ENCODE results near the gene FASN. TPM values are rescaled to one million over a fixed set of nuclear protein-coding genes. Genes with fewer than 3 reads are reported as not detected.

FASN gene
- total and polyA plus RNA-seq, 2 of the 4 experiments (the other 2 are of a cell fraction), result 12.4 to 56.0 TPM

DNA sequence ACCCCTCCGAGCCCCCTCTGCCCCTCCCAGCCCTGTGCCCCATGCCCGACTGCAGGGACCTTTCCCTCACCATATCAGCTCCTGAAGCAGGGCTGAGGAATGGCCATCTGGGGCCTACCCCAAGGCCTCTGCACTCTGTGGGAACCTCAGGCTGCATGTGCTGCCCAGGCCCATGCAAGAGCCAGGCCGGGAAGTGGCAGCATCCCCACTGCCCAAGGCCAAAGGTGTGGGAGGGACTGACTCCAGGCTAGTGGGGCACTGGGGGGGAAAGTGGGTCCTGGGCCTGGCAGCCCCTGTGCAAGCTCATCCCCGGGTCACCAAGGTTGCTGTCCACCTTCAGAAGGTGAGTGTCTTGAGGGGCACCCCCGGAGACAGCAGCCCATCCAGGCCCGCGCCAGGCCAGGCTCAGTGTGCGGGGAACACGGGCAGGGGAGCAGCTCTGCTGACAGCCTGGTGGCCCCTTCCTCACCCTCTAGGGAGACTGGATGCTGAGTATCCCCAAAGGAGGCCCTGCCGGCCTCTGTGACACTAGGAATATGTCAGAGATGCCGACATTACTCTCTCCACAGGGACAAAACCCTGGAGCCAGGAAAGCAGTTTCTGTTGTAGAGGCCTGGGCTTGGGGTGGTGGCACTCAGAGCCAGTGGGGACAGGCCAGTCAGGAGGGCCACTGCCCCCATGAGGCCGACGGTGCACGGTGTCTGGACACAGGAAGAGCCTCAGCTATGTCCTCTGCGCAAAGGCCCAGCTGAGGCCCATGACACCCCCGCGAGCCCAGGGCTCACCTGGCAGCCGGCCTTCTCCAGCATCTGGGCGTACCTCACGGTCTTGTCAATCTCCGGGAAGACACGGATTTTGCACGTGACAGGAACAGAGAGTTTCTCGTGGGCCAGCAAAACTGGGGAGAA lies 35.7 kb downstream of the FASN start:
- DNase-seq (no peak), ATAC-seq (ENCODE audit: low read depth) (no peak)
- H3K9me3 ChIP-seq (ENCODE audit: control insufficient read depth, insufficient read depth, low read length), result no peaks in the 10 kb centered on the region
- no peak overlapping the region for H3K56ac ChIP-seq (ENCODE audit: extremely low read depth, insufficient read depth, low read length)
- H2AFZ ChIP-seq (replicated peaks; ENCODE audit: low read length, poor library complexity), result no peak overlapping the region
- no peaks in the 10 kb centered on the region for H3K27me3 ChIP-seq (ENCODE audit: control insufficient read depth, insufficient read depth, low read length)
- BruUV-seq (replicated peaks), result no TSS peak
- peaks cover 10% of the 10 kb centered on the region for H3K4me1 ChIP-seq (ENCODE audit: control insufficient read depth, insufficient read depth, low read length)
- no peak overlapping the region for H2AK9ac ChIP-seq (replicated peaks; ENCODE audit: low read depth, low read length, poor library complexity)
- ChIA-PET CTCF (no interaction called here), POLR2A (ENCODE audit: unreplicated experiment) (no interaction called here)
- WGBS, 2 experiments (ENCODE audit: extremely low coverage in 2 of 2, insufficient read length in 1 of 2), result 91% methylated on average over 17 of the region's 24 CpGs; no CpG with 5 or more reads in 1 of the 2 experiments
- peaks cover 5 to 36% of the 10 kb centered on the region in 2 experiments; a peak in 3 of 4 replicates for H3K79me1 ChIP-seq (ENCODE audit: low read depth in 1 of 2, low read length in 2 of 2)
- H2AK5ac ChIP-seq (ENCODE audit: low read depth, low read length), result no peak overlapping the region
- no peak overlapping the region for H3K9ac ChIP-seq (ENCODE audit: low read depth, low read length)
- peaks cover 3% of the 10 kb centered on the region; the same call in 1 of the 2 replicates for H4K20me1 ChIP-seq (ENCODE audit: insufficient read depth, low read length)
- H4K8ac ChIP-seq (ENCODE audit: low read depth in 2 of 2, low read length in 2 of 2), result no peak overlapping the region
- H3K14ac ChIP-seq (replicated peaks; ENCODE audit: low read depth, low read length), result no peak overlapping the region
- H2BK120ac ChIP-seq (ENCODE audit: low read depth, low read length), result no peak overlapping the region
- in situ Hi-C loops (cut with MboI; ENCODE audit: low sequenced_read_pairs), result no loop called here
- H4K5ac ChIP-seq (ENCODE audit: low read depth, low read length), result no peak overlapping the region
- no peak overlapping the region for H3K4me2 ChIP-seq (ENCODE audit: low read depth, low read length)
- H3K4ac ChIP-seq (ENCODE audit: low read depth, low read length), result no peak overlapping the region
- no peak overlapping the region for H3K4me3 ChIP-seq (ENCODE audit: insufficient read depth, low read depth, low read length)
- no peak overlapping the region for H3K27ac ChIP-seq (ENCODE audit: insufficient read depth, low read length)
- no peak overlapping the region for H2BK5ac ChIP-seq (ENCODE audit: low read depth, low read length, poor library complexity, severe bottlenecking)
- H4K91ac ChIP-seq (ENCODE audit: insufficient read depth, low read depth, low read length), result no peak overlapping the region
- no peak overlapping the region for H2BK15ac ChIP-seq (ENCODE audit: low read depth, low read length)
- no peak overlapping the region for H3K23ac ChIP-seq (ENCODE audit: low read depth, low read length)
- dilution Hi-C loops (cut with HindIII; ENCODE audit: low sequenced_read_pairs, unreplicated experiment), result no loop called here
- H3K18ac ChIP-seq (ENCODE audit: low read depth, low read length), result no peak overlapping the region
- no peaks in the 10 kb centered on the region; the same call in 1 of the 2 replicates for H3K9me1 ChIP-seq (ENCODE audit: insufficient read depth, low read length)
- intact Hi-C loops (cut with micrococcal nuclease), result no loop called here
- H3K36me3 ChIP-seq (ENCODE audit: control insufficient read depth, insufficient read depth, low read length), result peaks cover 53% of the 10 kb centered on the region
- H2BK20ac ChIP-seq (ENCODE audit: low read depth, low read length), result no peak overlapping the region
- no peak for TF ChIP-seq RAD21 (IDR thresholded peaks at IDR 0.05; ENCODE audit: low read length)
- no peak for TF ChIP-seq BHLHE40 (IDR thresholded peaks at IDR 0.05; ENCODE audit: low read depth, low read length)
- TF ChIP-seq NFE2L2 (IDR thresholded peaks at IDR 0.05; ENCODE audit: low read depth, low read length), result no peak
- TF ChIP-seq MAFK (IDR thresholded peaks at IDR 0.05; ENCODE audit: low read depth, low read length), result no peak
- TF ChIP-seq FOS (IDR thresholded peaks at IDR 0.05; ENCODE audit: low read depth, low read length), result no peak
- TF ChIP-seq, protein P1, sequence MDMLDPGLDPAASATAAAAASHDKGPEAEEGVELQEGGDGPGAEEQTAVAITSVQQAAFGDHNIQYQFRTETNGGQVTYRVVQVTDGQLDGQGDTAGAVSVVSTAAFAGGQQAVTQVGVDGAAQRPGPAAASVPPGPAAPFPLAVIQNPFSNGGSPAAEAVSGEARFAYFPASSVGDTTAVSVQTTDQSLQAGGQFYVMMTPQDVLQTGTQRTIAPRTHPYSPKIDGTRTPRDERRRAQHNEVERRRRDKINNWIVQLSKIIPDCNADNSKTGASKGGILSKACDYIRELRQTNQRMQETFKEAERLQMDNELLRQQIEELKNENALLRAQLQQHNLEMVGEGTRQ (IDR thresholded peaks at IDR 0.05; ENCODE audit: low read depth, low read length), result no peak
- no peak for TF ChIP-seq SMC3 (IDR thresholded peaks at IDR 0.05; ENCODE audit: low read depth, low read length)
- TF ChIP-seq CHD1 (IDR thresholded peaks at IDR 0.05; ENCODE audit: low read depth, low read length), result no peak
- no peak for TF ChIP-seq MXI1 (IDR thresholded peaks at IDR 0.05; ENCODE audit: borderline replicate concordance, low read depth, low read length)
- no peak for TF ChIP-seq MAZ (IDR thresholded peaks at IDR 0.05; ENCODE audit: borderline replicate concordance, low read depth, low read length)
- no peak for TF ChIP-seq RFX5 (IDR thresholded peaks at IDR 0.05; ENCODE audit: low read depth, low read length)
- TF ChIP-seq, protein P2, sequence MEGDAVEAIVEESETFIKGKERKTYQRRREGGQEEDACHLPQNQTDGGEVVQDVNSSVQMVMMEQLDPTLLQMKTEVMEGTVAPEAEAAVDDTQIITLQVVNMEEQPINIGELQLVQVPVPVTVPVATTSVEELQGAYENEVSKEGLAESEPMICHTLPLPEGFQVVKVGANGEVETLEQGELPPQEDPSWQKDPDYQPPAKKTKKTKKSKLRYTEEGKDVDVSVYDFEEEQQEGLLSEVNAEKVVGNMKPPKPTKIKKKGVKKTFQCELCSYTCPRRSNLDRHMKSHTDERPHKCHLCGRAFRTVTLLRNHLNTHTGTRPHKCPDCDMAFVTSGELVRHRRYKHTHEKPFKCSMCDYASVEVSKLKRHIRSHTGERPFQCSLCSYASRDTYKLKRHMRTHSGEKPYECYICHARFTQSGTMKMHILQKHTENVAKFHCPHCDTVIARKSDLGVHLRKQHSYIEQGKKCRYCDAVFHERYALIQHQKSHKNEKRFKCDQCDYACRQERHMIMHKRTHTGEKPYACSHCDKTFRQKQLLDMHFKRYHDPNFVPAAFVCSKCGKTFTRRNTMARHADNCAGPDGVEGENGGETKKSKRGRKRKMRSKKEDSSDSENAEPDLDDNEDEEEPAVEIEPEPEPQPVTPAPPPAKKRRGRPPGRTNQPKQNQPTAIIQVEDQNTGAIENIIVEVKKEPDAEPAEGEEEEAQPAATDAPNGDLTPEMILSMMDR (conservative IDR thresholded peaks at IDR 0.05; ENCODE audit: low read depth, low read length), result no peak
- TF ChIP-seq, protein P3, sequence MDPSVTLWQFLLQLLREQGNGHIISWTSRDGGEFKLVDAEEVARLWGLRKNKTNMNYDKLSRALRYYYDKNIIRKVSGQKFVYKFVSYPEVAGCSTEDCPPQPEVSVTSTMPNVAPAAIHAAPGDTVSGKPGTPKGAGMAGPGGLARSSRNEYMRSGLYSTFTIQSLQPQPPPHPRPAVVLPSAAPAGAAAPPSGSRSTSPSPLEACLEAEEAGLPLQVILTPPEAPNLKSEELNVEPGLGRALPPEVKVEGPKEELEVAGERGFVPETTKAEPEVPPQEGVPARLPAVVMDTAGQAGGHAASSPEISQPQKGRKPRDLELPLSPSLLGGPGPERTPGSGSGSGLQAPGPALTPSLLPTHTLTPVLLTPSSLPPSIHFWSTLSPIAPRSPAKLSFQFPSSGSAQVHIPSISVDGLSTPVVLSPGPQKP (IDR thresholded peaks at IDR 0.05; ENCODE audit: borderline replicate concordance, low read depth, low read length), result no peak
- TF ChIP-seq POLR2A (IDR thresholded peaks at IDR 0.05; ENCODE audit: low read depth, low read length), result no peak
- TF ChIP-seq CEBPB (IDR thresholded peaks at IDR 0.05; ENCODE audit: low read depth, low read length), result no peak
